ENCODE data around the gene QKI. TPM values are rescaled to one million over a fixed set of nuclear protein-coding genes. Genes with fewer than 3 reads are reported as not detected.

The QKI gene
- polyA plus RNA-seq, 1 donor (not counting 4 experiments of a cell fraction or from before 2014, with no cell fraction given) = 53.3 TPM

DNA sequence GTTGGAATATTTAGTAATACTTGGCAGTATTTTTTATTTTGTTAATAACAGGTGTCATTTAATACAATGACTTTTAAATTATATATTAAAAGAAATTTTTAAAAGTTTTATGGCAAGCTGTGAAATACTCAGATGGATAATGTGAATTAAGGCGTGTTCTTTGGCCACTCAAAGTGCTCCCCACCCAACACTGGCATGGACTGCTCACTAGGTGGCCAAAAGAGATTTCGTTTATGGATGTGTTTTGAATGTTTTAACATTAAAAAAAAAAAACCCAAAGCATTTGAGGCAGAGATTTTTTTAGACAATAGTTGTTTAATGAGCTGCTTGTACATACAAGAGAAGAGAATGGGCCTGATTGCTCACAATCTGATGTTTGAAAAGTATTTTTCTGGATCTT lies 86.5 kb downstream of the QKI start:
- Histone ChIP-seq H3K9me1 (ENCODE audit: control insufficient read depth, extremely low read depth, insufficient read depth, low read length) (no peaks in the 10 kb centered on the region), H3K36me3 (ENCODE audit: control insufficient read depth in 2 of 2, extremely low read depth in 1 of 2, insufficient read depth in 2 of 2, low read length in 2 of 2) (no peaks in the 10 kb centered on the region), H4K20me1 (ENCODE audit: control insufficient read depth, extremely low read depth, insufficient read depth, low read length) (no peaks in the 10 kb centered on the region), H3K79me2 (ENCODE audit: control insufficient read depth, insufficient read depth, low read length) (peaks cover 94% of the 10 kb centered on the region), H3K4me2 (ENCODE audit: control insufficient read depth, extremely low read depth, insufficient read depth, low read depth, low read length) (no peak overlapping the region), H3K27ac (ENCODE audit: control insufficient read depth, insufficient read depth, low read length) (no peak overlapping the region), H2AFZ (ENCODE audit: control insufficient read depth, low read length) (no peak overlapping the region), H3K9ac (ENCODE audit: control insufficient read depth, extremely low read depth, insufficient read depth, low read length) (no peak overlapping the region), H3K9me3 (ENCODE audit: control insufficient read depth, low read depth, low read length) (no peaks in the 10 kb centered on the region), H3K4me3 (ENCODE audit: control insufficient read depth in 2 of 3, extremely low read depth in 1 of 3, insufficient read depth in 2 of 3, low read depth in 1 of 3, low read length in 3 of 3) (no peak overlapping the region), H3K27me3 (ENCODE audit: control insufficient read depth, extremely low read depth, insufficient read depth, low read length) (no peaks in the 10 kb centered on the region), H3K4me1 (ENCODE audit: control insufficient read depth, extremely low read depth, insufficient read depth, low read length) (no peaks in the 10 kb centered on the region)
- TF ChIP-seq CTCF (optimal IDR thresholded peaks at IDR 0.05 in 1 of 3, IDR thresholded peaks at IDR 0.05 in 1 of 3, conservative IDR thresholded peaks at IDR 0.05 in 1 of 3; ENCODE audit: extremely low read depth in 1 of 3, insufficient read depth in 2 of 3, low read length in 3 of 3) (no peak), EZH2 (IDR thresholded peaks at IDR 0.05; ENCODE audit: low read length) (no peak)
- no peak for FAIRE-seq
- no peak for DNase-seq (ENCODE audit: low read depth, low spot score)
- dilution Hi-C loops (cut with MboI; ENCODE audit: extremely low pct_ligation_motif_present, low sequenced_read_pairs) = no loop called here

DNA sequence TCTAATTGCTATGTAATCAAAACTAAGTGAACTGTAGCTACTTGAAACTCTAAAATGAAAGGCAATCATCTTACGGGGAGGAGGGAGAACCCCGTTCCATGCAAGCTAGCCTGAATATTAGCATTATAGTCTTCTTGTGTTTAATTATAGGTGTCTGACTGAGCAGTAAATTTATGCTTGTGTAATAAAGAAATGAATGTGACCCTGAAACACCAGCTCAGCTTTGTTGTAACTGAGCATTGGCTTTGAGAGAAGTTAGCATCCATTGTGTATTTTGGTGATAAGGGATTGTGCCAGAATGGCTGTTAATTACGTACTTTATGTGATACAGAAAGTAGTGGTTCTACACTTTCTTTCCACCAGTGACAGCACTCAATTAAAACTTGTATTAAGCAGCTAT lies 86.9 kb downstream of the QKI start:
- Histone ChIP-seq H3K27me3 (ENCODE audit: control insufficient read depth, extremely low read depth, insufficient read depth, low read length) (no peaks in the 10 kb centered on the region), H4K20me1 (ENCODE audit: control insufficient read depth, extremely low read depth, insufficient read depth, low read length) (no peaks in the 10 kb centered on the region), H2AFZ (ENCODE audit: control insufficient read depth, low read length) (no peak overlapping the region), H3K9ac (ENCODE audit: control insufficient read depth, extremely low read depth, insufficient read depth, low read length) (no peak overlapping the region), H3K9me1 (ENCODE audit: control insufficient read depth, extremely low read depth, insufficient read depth, low read length) (no peaks in the 10 kb centered on the region), H3K27ac (ENCODE audit: control insufficient read depth, insufficient read depth, low read length) (no peak overlapping the region), H3K79me2 (ENCODE audit: control insufficient read depth, insufficient read depth, low read length) (peaks cover 93% of the 10 kb centered on the region), H3K4me1 (ENCODE audit: control insufficient read depth, extremely low read depth, insufficient read depth, low read length) (no peaks in the 10 kb centered on the region), H3K4me2 (ENCODE audit: control insufficient read depth, extremely low read depth, insufficient read depth, low read depth, low read length) (no peak overlapping the region), H3K9me3 (ENCODE audit: control insufficient read depth, low read depth, low read length) (no peaks in the 10 kb centered on the region), H3K36me3 (ENCODE audit: control insufficient read depth in 2 of 2, extremely low read depth in 1 of 2, insufficient read depth in 2 of 2, low read length in 2 of 2) (no peaks in the 10 kb centered on the region), H3K4me3 (ENCODE audit: control insufficient read depth in 2 of 3, extremely low read depth in 1 of 3, insufficient read depth in 2 of 3, low read depth in 1 of 3, low read length in 3 of 3) (no peak overlapping the region)
- FAIRE-seq (peak; percentile 49), DNase-seq (ENCODE audit: low read depth, low spot score) (no peak)
- dilution Hi-C loops (cut with MboI; ENCODE audit: extremely low pct_ligation_motif_present, low sequenced_read_pairs) = no loop called here
- no peak for TF ChIP-seq EZH2 (IDR thresholded peaks at IDR 0.05; ENCODE audit: low read length)
- TF ChIP-seq CTCF (optimal IDR thresholded peaks at IDR 0.05 in 1 of 3, IDR thresholded peaks at IDR 0.05 in 1 of 3, conservative IDR thresholded peaks at IDR 0.05 in 1 of 3; ENCODE audit: extremely low read depth in 1 of 3, insufficient read depth in 2 of 3, low read length in 3 of 3) = no peak

All from keratinocyte (primary cell).